Mesendoderm (in vitro differentiated cells): ENCODE data around the gene MARK1.
A peak's percentile ranks its signal among the peaks of the same experiment; 100 is the strongest.

ENCODE experiments used
- DNase-seq: peaks from one replicate; pipeline ENCODE4 v3.0.0; 2013
- H2AK5ac ChIP-seq: 2 replicates; pipeline ENCODE4 v1.6.1; 2013; ENCODE audit warnings: low read length, inconsistent platforms
- H2BK120ac ChIP-seq: 2 replicates; pipeline ENCODE4 v1.6.1; 2013; ENCODE audit warnings: low read depth, mild to moderate bottlenecking, low read length, moderate library complexity, mixed read lengths
- H2BK15ac ChIP-seq: replicated peaks from 2 replicates; pipeline ENCODE4 v1.6.1; 2013; ENCODE audit warnings: low read depth, mild to moderate bottlenecking, moderate library complexity
- H2BK5ac ChIP-seq: 2 replicates; pipeline ENCODE4 v1.6.1; 2013; ENCODE audit warnings: low read length, inconsistent platforms
- H3K18ac ChIP-seq: 2 replicates; pipeline ENCODE4 v1.6.1; 2013; ENCODE audit warnings: mild to moderate bottlenecking, low read length, mixed read lengths
- H3K23ac ChIP-seq: one replicate; pipeline ENCODE4 v1.6.1; 2013; ENCODE audit warnings: low read length
- H3K27ac ChIP-seq: 2 replicates; pipeline ENCODE4 v1.5.1; 2013; ENCODE audit warnings: low read depth, mild to moderate bottlenecking, inconsistent platforms, low read length, moderate library complexity
- H3K27me3 ChIP-seq: 2 replicates; pipeline ENCODE4 v1.6.1; 2013; ENCODE audit warnings: low read length, control low read depth, mild to moderate bottlenecking, inconsistent platforms; ENCODE audit not compliant: insufficient read depth, poor library complexity
- H3K36me3 ChIP-seq: 2 replicates; pipeline ENCODE4 v1.6.1; 2013; ENCODE audit warnings: low read length, inconsistent platforms; ENCODE audit not compliant: control insufficient read depth, insufficient read depth
- H3K4ac ChIP-seq: one replicate; pipeline ENCODE4 v1.6.1; 2013; ENCODE audit warnings: low read depth, mild to moderate bottlenecking, low read length, moderate library complexity
- H3K4me1 ChIP-seq: 2 replicates; pipeline ENCODE4 v1.6.1; 2013; ENCODE audit warnings: low read depth, low read length, inconsistent platforms; ENCODE audit not compliant: control insufficient read depth
- H3K4me2 ChIP-seq: 2 replicates; pipeline ENCODE4 v1.6.1; 2013; ENCODE audit warnings: low read length
- H3K4me3 ChIP-seq: 2 replicates; pipeline ENCODE4 v1.5.1; 2013; ENCODE audit warnings: mild to moderate bottlenecking, low read length
- H3K56ac ChIP-seq: one replicate; pipeline ENCODE4 v1.6.1; 2013; ENCODE audit warnings: low read length
- H3K79me1 ChIP-seq: 2 replicates; pipeline ENCODE4 v1.6.1; 2013; ENCODE audit warnings: low read length, inconsistent platforms
- H3K79me2 ChIP-seq: 2 replicates; pipeline ENCODE4 v1.6.1; 2013; ENCODE audit warnings: mild to moderate bottlenecking, low read length; ENCODE audit not compliant: control insufficient read depth, insufficient read depth
- H3K9ac ChIP-seq: 2 replicates; pipeline ENCODE4 v1.6.1; 2013; ENCODE audit warnings: low read length, inconsistent platforms
- H4K5ac ChIP-seq: one replicate; pipeline ENCODE4 v1.6.1; 2013; ENCODE audit warnings: low read length
- H4K8ac ChIP-seq: one replicate; pipeline ENCODE4 v1.6.1; 2013; ENCODE audit warnings: low read depth, mild to moderate bottlenecking, control low read depth, low read length, moderate library complexity
- WGBS: extraction: QIAGEN DNeasy Blood & Tissue Kit; methylation state at CpG from one replicate; pipeline ENCODE4 v1.1.7; 2013; ENCODE audit warnings: low lambda C conversion rate, missing lambda C conversion rate; ENCODE audit not compliant: insufficient coverage; ENCODE audit errors: extremely low coverage; 5-methylcytosine and 5-hydroxymethylcytosine counted together

MARK1 gene

GRCh38 chr1:220529521-220530020 is 1.6 kb downstream of the MARK1 start:
- Histone ChIP-seq H2BK120ac (no peak overlapping the region), H3K27ac (no peak overlapping the region), H3K9ac (peak overlapping the region; percentile 84), H3K4ac (no peak overlapping the region), H3K4me1 (peaks cover 2% of the 10 kb centered on the region), H3K18ac (no peak overlapping the region), H2BK15ac (no peak overlapping the region), H4K8ac (no peak overlapping the region), H2BK5ac (no peak overlapping the region), H3K36me3 (no peaks in the 10 kb centered on the region), H3K23ac (no peak overlapping the region), H3K56ac (peak overlapping the region; percentile 97), H2AK5ac (no peak overlapping the region), H4K5ac (no peak overlapping the region), H3K4me3 (peak overlapping the region; percentile 72), H3K27me3 (no peaks in the 10 kb centered on the region), H3K4me2 (peak overlapping the region; percentile 100), H3K79me2 (peaks cover 35% of the 10 kb centered on the region), H3K79me1 (peaks cover 6% of the 10 kb centered on the region)
- no CpG with 5 or more reads among the region's 6 CpGs for WGBS
- no peak for DNase-seq

- Histone ChIP-seq H3K79me1 (peaks cover 6% of the 10 kb centered on the region), H3K4ac (no peak overlapping the region), H3K18ac (no peak overlapping the region), H3K4me2 (no peak overlapping the region), H2BK15ac (no peak overlapping the region), H3K27ac (no peak overlapping the region), H3K4me3 (no peak overlapping the region), H3K36me3 (no peaks in the 10 kb centered on the region), H3K4me1 (peaks cover 2% of the 10 kb centered on the region), H3K27me3 (no peaks in the 10 kb centered on the region), H3K56ac (no peak overlapping the region), H2BK5ac (no peak overlapping the region), H2BK120ac (no peak overlapping the region), H3K9ac (no peak overlapping the region), H2AK5ac (no peak overlapping the region), H4K8ac (no peak overlapping the region), H3K79me2 (peaks cover 44% of the 10 kb centered on the region), H3K23ac (no peak overlapping the region), H4K5ac (no peak overlapping the region)
- no peak for DNase-seq
- no CpG with 5 or more reads among the region's 2 CpGs for WGBS
Measured at GRCh38 chr1:220533504-220534109, 5.7 kb downstream of the MARK1 start.

- Histone ChIP-seq H3K4me3 (no peak overlapping the region), H3K4me1 (peaks cover 10% of the 10 kb centered on the region)
Measured at GRCh38 chr1:220544901-220545303, 17.0 kb downstream of the MARK1 start.

GRCh38 chr1:220550811-220551399 is 23.0 kb downstream of the MARK1 start:
- WGBS = no CpG with 5 or more reads among the region's 6 CpGs
- no peak overlapping the region for H4K5ac ChIP-seq

More at GRCh38 chr1:220544901-220545303, 17.0 kb downstream of the MARK1 start:
- no peak overlapping the region for H4K8ac ChIP-seq
- H3K79me2 ChIP-seq = peaks cover 36% of the 10 kb centered on the region
- peaks cover 11% of the 10 kb centered on the region for H3K79me1 ChIP-seq
- no peak overlapping the region for H2BK5ac ChIP-seq
- H3K4ac ChIP-seq = no peak overlapping the region
- no peak overlapping the region for H2BK120ac ChIP-seq
- no peak overlapping the region for H3K27ac ChIP-seq
- H3K18ac ChIP-seq = no peak overlapping the region
- no peaks in the 10 kb centered on the region for H3K27me3 ChIP-seq
- H2AK5ac ChIP-seq = no peak overlapping the region
- no peak overlapping the region for H2BK15ac ChIP-seq
- no peak overlapping the region for H4K5ac ChIP-seq
- peak; percentile 89 for DNase-seq
- H3K23ac ChIP-seq = no peak overlapping the region
- no peaks in the 10 kb centered on the region for H3K36me3 ChIP-seq
- no peak overlapping the region for H3K4me2 ChIP-seq
- no CpG with 5 or more reads among the region's 3 CpGs for WGBS
- H3K56ac ChIP-seq = no peak overlapping the region
- no peak overlapping the region for H3K9ac ChIP-seq

GRCh38 chr1:220551718-220552117 is 23.8 kb downstream of the MARK1 start:
- H2BK120ac ChIP-seq = no peak overlapping the region
- H4K8ac ChIP-seq = no peak overlapping the region
- no peak overlapping the region for H2BK5ac ChIP-seq
- H3K36me3 ChIP-seq = no peaks in the 10 kb centered on the region
- no peak overlapping the region for H3K56ac ChIP-seq
- no peak overlapping the region for H2BK15ac ChIP-seq
- no peak overlapping the region for H3K27ac ChIP-seq
- peaks cover 15% of the 10 kb centered on the region for H3K79me1 ChIP-seq
- H3K23ac ChIP-seq = no peak overlapping the region
- no CpG with 5 or more reads among the region's 2 CpGs for WGBS
- no peak for DNase-seq
- H3K18ac ChIP-seq = no peak overlapping the region
- no peak overlapping the region for H4K5ac ChIP-seq
- no peak overlapping the region for H3K4me2 ChIP-seq
- H3K4ac ChIP-seq = no peak overlapping the region
- H2AK5ac ChIP-seq = no peak overlapping the region
- H3K79me2 ChIP-seq = peaks cover 36% of the 10 kb centered on the region
- H3K4me1 ChIP-seq = no peaks in the 10 kb centered on the region
- H3K27me3 ChIP-seq = no peaks in the 10 kb centered on the region
- no peak overlapping the region for H3K4me3 ChIP-seq
- H3K9ac ChIP-seq = no peak overlapping the region

More at GRCh38 chr1:220550811-220551399, 23.0 kb downstream of the MARK1 start:
- Histone ChIP-seq H3K9ac (no peak overlapping the region), H2BK120ac (no peak overlapping the region), H3K79me1 (peaks cover 14% of the 10 kb centered on the region), H3K4me3 (no peak overlapping the region), H3K18ac (no peak overlapping the region), H3K79me2 (peaks cover 39% of the 10 kb centered on the region), H3K4ac (no peak overlapping the region), H3K4me1 (peaks cover under 1% of the 10 kb centered on the region), H3K56ac (no peak overlapping the region), H2AK5ac (no peak overlapping the region), H3K4me2 (no peak overlapping the region), H2BK5ac (no peak overlapping the region), H2BK15ac (no peak overlapping the region), H3K23ac (no peak overlapping the region), H3K27me3 (no peaks in the 10 kb centered on the region), H3K36me3 (no peaks in the 10 kb centered on the region), H3K27ac (no peak overlapping the region), H4K8ac (no peak overlapping the region)
- no peak for DNase-seq
